ENCODE results near the gene PGLYRP1. TPM values are rescaled to one million over a fixed set of nuclear protein-coding genes. Genes with fewer than 3 reads are reported as not detected.

PGLYRP1 gene
- total RNA-seq, 1 donor from 2014 or later = not detected

DNA sequence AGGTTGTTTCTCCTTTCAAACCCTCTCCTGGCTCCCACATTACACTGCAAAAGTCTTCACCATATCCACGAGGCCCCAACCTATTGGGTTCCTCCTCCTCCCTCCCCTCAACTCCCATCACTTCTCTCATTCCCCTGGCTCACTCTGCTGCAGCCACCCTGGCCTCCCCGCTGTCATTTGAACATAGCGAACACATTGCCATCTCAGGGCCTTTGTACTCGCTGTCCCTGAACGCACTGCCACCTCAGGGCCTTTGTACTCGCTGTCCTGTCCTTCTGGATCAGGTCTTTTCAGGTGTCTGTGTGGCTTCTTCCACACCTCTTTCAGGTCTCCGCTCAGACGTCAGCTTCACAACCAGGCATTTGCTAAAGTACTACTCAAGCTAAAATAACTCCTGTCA lies 25.9 kb downstream of the PGLYRP1 start:
- no peaks in the 10 kb centered on the region for H3K9me3 Mint-ChIP-seq (ENCODE audit: unreplicated experiment)
- no peak overlapping the region for H3K27ac Mint-ChIP-seq (ENCODE audit: unreplicated experiment)

GRCh38 chr19:45995715-45996385 lies 27.0 kb downstream of the PGLYRP1 start:
- H3K9me3 Mint-ChIP-seq (ENCODE audit: unreplicated experiment) = no peaks in the 10 kb centered on the region
- no peak overlapping the region for H3K4me3 Mint-ChIP-seq (ENCODE audit: unreplicated experiment)
- DNase-seq (ENCODE audit: extremely low spot score, unreplicated experiment) = no peak
- H3K4me1 Mint-ChIP-seq (ENCODE audit: unreplicated experiment) = peaks cover 24% of the 10 kb centered on the region
- H3K27me3 Mint-ChIP-seq (ENCODE audit: unreplicated experiment) = peaks cover 11% of the 10 kb centered on the region
- H3K36me3 Mint-ChIP-seq (ENCODE audit: unreplicated experiment) = no peaks in the 10 kb centered on the region
- TF ChIP-seq CTCF (IDR thresholded peaks at IDR 0.05) = no peak
- no peak overlapping the region for H3K27ac Mint-ChIP-seq (ENCODE audit: unreplicated experiment)

More for the DNA sequence above, 25.9 kb downstream of the PGLYRP1 start:
- no peak for TF ChIP-seq CTCF (IDR thresholded peaks at IDR 0.05)
- peaks cover 9% of the 10 kb centered on the region for H3K27me3 Mint-ChIP-seq (ENCODE audit: unreplicated experiment)
- H3K4me1 Mint-ChIP-seq (ENCODE audit: unreplicated experiment) = peaks cover 24% of the 10 kb centered on the region
- H3K36me3 Mint-ChIP-seq (ENCODE audit: unreplicated experiment) = no peaks in the 10 kb centered on the region
- H3K4me3 Mint-ChIP-seq (ENCODE audit: unreplicated experiment) = peak overlapping the region; percentile 41
- no peak for DNase-seq (ENCODE audit: extremely low spot score, unreplicated experiment)

GRCh38 chr19:45994998-45995714 lies 27.7 kb downstream of the PGLYRP1 start, which contains the start of gene CCDC61:
TSS of gene CCDC61 (plus strand) at chr19:45995467. CDS start at chr19:46003019, 7,552 bp downstream.
- H3K4me1 Mint-ChIP-seq (ENCODE audit: unreplicated experiment) = peaks cover 19% of the 10 kb centered on the region
- no peak for TF ChIP-seq CTCF (IDR thresholded peaks at IDR 0.05)
- no peak within 1 kb of the TSS for H3K27ac Mint-ChIP-seq (ENCODE audit: unreplicated experiment)
- peaks cover 13% of the 10 kb centered on the region for H3K27me3 Mint-ChIP-seq (ENCODE audit: unreplicated experiment)
- H3K4me3 Mint-ChIP-seq (ENCODE audit: unreplicated experiment) = no peak within 1 kb of the TSS
- H3K9me3 Mint-ChIP-seq (ENCODE audit: unreplicated experiment) = no peaks in the 10 kb centered on the region
- peak; percentile 98 for DNase-seq (ENCODE audit: extremely low spot score, unreplicated experiment)
- no peaks in the 10 kb centered on the region for H3K36me3 Mint-ChIP-seq (ENCODE audit: unreplicated experiment)

DNA sequence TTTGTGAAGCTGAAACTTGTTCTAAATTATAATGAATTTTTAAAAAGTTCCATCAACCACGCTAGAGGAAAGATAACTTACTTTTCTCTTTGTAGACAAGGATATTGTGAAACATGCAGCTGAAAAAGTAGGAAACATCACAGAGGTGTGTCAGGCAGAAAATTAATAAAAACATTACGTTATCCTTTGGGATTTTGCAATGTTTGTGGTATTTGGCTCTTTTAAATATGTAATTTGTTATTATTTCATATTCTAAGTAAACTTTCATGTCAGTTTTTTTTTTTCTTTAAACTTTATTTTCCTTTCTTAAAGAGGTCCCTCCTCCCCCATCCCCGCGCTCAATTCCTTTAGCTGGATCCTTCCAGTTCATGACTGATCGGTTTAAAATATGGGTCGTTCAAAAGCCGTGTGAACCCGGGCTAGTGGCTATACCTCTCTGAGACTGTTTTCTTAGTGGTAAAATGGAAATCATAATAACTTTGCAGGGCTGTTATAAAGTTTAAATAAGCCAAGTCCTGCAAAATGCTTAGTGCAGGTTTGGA lies 28.3 kb downstream of the PGLYRP1 start:
- no peaks in the 10 kb centered on the region for H3K9me3 Mint-ChIP-seq (ENCODE audit: unreplicated experiment)
- peaks cover 13% of the 10 kb centered on the region for H3K27me3 Mint-ChIP-seq (ENCODE audit: unreplicated experiment)
- H3K4me1 Mint-ChIP-seq (ENCODE audit: unreplicated experiment) = peaks cover 13% of the 10 kb centered on the region
- no peaks in the 10 kb centered on the region for H3K36me3 Mint-ChIP-seq (ENCODE audit: unreplicated experiment)
- DNase-seq (ENCODE audit: extremely low spot score, unreplicated experiment) = no peak
- no peak for TF ChIP-seq CTCF (IDR thresholded peaks at IDR 0.05)
- H3K27ac Mint-ChIP-seq (ENCODE audit: unreplicated experiment) = no peak overlapping the region
- no peak overlapping the region for H3K4me3 Mint-ChIP-seq (ENCODE audit: unreplicated experiment)

All from osteocyte (in vitro differentiated cells).